SK-N-SH treated with all-trans-retinoic acid at 6 μM for 48 hours (cell line): Measurements from ENCODE around the gene SLC39A3.
A peak's percentile ranks its signal among the peaks of the same experiment; 100 is the strongest.

ENCODE experiments used
- ATAC-seq: fragments of 200-7000 bp; cut with Tn5 transposase; 3 replicates; pipeline ENCODE4 v1.9.1; 2020; ENCODE audit warnings: mild to moderate bottlenecking, moderate library complexity
- BACH2 ChIP-seq: fragments of 250-450 bp; sonication (Bioruptor Pico); IDR thresholded peaks from 2 replicates; pipeline ENCODE4 v1.9.0; 2021; ENCODE audit warnings: mild to moderate bottlenecking, borderline replicate concordance
- CREB5 ChIP-seq: fragments of 250-450 bp; sonication (Bioruptor Pico); IDR thresholded peaks from 2 replicates; pipeline ENCODE4 v1.5.1; 2020; ENCODE audit warnings: low read depth, mild to moderate bottlenecking, moderate library complexity
- CSDC2 ChIP-seq: fragments of 250-450 bp; sonication (Bioruptor Pico); IDR thresholded peaks from 2 replicates; pipeline ENCODE4 v1.5.0; 2020; ENCODE audit warnings: mild to moderate bottlenecking, moderate library complexity
- CSRNP3 ChIP-seq: fragments of 250-450 bp; sonication (Bioruptor Pico); IDR thresholded peaks from 2 replicates; pipeline ENCODE4 v1.5.1; 2021; ENCODE audit warnings: mild to moderate bottlenecking, moderate library complexity
- ISL1 ChIP-seq: fragments of 250-450 bp; sonication (Bioruptor Pico); IDR thresholded peaks from 2 replicates; pipeline ENCODE4 v2.1.2; 2022; ENCODE audit warnings: mild to moderate bottlenecking, moderate library complexity
- OSR1 ChIP-seq: fragments of 250-450 bp; sonication (Bioruptor Pico); IDR thresholded peaks from 2 replicates; pipeline ENCODE4 v1.8.0; 2022; ENCODE audit warnings: moderate library complexity, mild to moderate bottlenecking, inconsistent platforms
- PPARA ChIP-seq: fragments of 250-450 bp; sonication (Bioruptor Pico); IDR thresholded peaks from 2 replicates; pipeline ENCODE4 v1.5.0; 2020; ENCODE audit warnings: mild to moderate bottlenecking, borderline replicate concordance
- RARB ChIP-seq: fragments of 250-450 bp; sonication (Bioruptor Pico); IDR thresholded peaks from 2 replicates; pipeline ENCODE4 v1.8.0; 2021; ENCODE audit warnings: mild to moderate bottlenecking, moderate library complexity
- SNAI2 ChIP-seq: fragments of 250-450 bp; sonication (Bioruptor Pico); IDR thresholded peaks from 2 replicates; pipeline ENCODE4 v1.5.0; 2020; ENCODE audit warnings: mild to moderate bottlenecking, moderate library complexity
- TCF4 ChIP-seq: fragments of 250-450 bp; sonication (Bioruptor Pico); IDR thresholded peaks from 2 replicates; pipeline ENCODE4 v1.8.0; 2021; ENCODE audit warnings: mild to moderate bottlenecking, moderate library complexity, borderline replicate concordance
- TOX ChIP-seq: fragments of 250-450 bp; sonication (Bioruptor Pico); IDR thresholded peaks from 2 replicates; pipeline ENCODE4 v1.8.0; 2021; ENCODE audit warnings: mild to moderate bottlenecking, moderate library complexity, borderline replicate concordance
- TSHZ2 ChIP-seq: fragments of 250-450 bp; sonication (Bioruptor Pico); IDR thresholded peaks from 2 replicates; pipeline ENCODE4 v1.5.0; 2020; ENCODE audit warnings: mild to moderate bottlenecking, moderate library complexity
- ZC3H10 ChIP-seq: fragments of 250-450 bp; sonication (Bioruptor Pico); IDR thresholded peaks from 2 replicates; pipeline ENCODE4 v1.5.1; 2021; ENCODE audit warnings: mild to moderate bottlenecking, moderate library complexity
- ZFP3 ChIP-seq: fragments of 250-450 bp; sonication (Bioruptor Pico); IDR thresholded peaks from 2 replicates; pipeline ENCODE4 v1.5.0; 2020; ENCODE audit warnings: mild to moderate bottlenecking, moderate library complexity
- ZFP30 ChIP-seq: fragments of 450-650 bp; formaldehyde crosslinking; IDR thresholded peaks from 2 replicates; pipeline ENCODE4 v1.5.0; 2022; ENCODE audit warnings: mild to moderate bottlenecking, moderate library complexity
- ZNF565 ChIP-seq: fragments of 450-650 bp; formaldehyde crosslinking; conservative IDR thresholded peaks from 2 replicates; pipeline ENCODE4 v1.5.0; 2020; ENCODE audit warnings: low read depth, mild to moderate bottlenecking, moderate library complexity
- ZNF70 ChIP-seq: fragments of 450-650 bp; formaldehyde crosslinking; IDR thresholded peaks from 2 replicates; pipeline ENCODE4 v1.5.0; 2020; ENCODE audit warnings: mild to moderate bottlenecking, moderate library complexity
- ZNF8 ChIP-seq: fragments of 450-650 bp; formaldehyde crosslinking; IDR thresholded peaks from 2 replicates; pipeline ENCODE4 v1.5.0; 2020; ENCODE audit warnings: mild to moderate bottlenecking, moderate library complexity
- TF ChIP-seq, protein P1 (sequence below): fragments of 250-450 bp; sonication (Bioruptor Pico); IDR thresholded peaks from 2 replicates; pipeline ENCODE4 v1.8.0; 2020; ENCODE audit warnings: mild to moderate bottlenecking, moderate library complexity, borderline replicate concordance
- TF ChIP-seq, protein P2 (sequence below): fragments of 250-450 bp; sonication (Bioruptor Pico); IDR thresholded peaks from 2 replicates; pipeline ENCODE4 v1.8.0; 2021; ENCODE audit warnings: low read depth, mild to moderate bottlenecking, moderate library complexity, borderline replicate concordance

SLC39A3 gene

GRCh38 chr19:2723345-2723715 lies 16.5 kb downstream of the SLC39A3 start:
- TF ChIP-seq PPARA (CRISPR knock-in tag) (no peak), CREB5 (CRISPR knock-in tag) (no peak)
- TF ChIP-seq, protein P1, sequence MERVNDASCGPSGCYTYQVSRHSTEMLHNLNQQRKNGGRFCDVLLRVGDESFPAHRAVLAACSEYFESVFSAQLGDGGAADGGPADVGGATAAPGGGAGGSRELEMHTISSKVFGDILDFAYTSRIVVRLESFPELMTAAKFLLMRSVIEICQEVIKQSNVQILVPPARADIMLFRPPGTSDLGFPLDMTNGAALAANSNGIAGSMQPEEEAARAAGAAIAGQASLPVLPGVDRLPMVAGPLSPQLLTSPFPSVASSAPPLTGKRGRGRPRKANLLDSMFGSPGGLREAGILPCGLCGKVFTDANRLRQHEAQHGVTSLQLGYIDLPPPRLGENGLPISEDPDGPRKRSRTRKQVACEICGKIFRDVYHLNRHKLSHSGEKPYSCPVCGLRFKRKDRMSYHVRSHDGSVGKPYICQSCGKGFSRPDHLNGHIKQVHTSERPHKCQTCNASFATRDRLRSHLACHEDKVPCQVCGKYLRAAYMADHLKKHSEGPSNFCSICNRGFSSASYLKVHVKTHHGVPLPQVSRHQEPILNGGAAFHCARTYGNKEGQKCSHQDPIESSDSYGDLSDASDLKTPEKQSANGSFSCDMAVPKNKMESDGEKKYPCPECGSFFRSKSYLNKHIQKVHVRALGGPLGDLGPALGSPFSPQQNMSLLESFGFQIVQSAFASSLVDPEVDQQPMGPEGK, result no peak
- ATAC-seq, result no peak; the same call in 2 of the 3 replicates

DNA sequence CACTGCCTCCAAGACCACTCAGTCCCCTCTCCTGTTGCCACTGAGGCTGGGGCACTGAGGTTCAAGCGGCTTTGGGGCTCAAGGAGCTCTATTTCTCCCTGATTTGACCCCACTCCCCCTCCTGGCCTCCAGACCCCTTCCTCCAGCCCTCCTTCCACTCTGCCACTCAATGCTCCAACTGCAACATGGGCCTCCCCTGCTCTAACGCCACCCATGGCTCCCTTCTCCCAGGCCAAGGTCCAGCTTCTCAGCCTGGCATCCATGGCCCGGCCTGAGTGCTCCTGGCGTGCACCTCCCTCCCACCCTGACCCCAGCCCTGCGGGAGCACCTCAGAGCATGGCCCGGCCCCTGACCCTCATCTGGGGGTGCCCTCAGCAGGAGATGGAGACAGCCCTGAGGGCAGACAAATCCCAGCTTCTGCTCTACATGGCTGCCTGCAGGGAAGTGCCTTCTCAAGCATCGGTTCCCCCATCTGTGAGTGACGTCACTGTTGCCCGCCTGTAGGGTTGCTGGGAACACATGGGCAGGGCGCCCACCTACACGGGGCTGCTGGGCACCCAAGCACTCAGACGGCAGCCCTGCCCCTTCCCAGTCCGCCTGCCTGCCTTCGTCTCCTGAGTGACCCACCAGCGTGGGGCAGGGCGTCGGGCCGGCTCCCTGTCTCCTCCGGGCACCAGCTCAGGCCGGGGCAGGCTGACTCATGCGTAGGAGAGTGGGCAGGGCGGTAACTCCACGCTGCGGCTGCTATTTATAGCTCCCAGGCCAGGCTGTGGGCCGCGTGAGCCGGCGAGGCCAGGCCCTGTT lies 17.1 kb downstream of the SLC39A3 start:
- peak; percentile 91 for ATAC-seq
- TF ChIP-seq BACH2 (CRISPR knock-in tag), result no peak
- TF ChIP-seq, protein P2, sequence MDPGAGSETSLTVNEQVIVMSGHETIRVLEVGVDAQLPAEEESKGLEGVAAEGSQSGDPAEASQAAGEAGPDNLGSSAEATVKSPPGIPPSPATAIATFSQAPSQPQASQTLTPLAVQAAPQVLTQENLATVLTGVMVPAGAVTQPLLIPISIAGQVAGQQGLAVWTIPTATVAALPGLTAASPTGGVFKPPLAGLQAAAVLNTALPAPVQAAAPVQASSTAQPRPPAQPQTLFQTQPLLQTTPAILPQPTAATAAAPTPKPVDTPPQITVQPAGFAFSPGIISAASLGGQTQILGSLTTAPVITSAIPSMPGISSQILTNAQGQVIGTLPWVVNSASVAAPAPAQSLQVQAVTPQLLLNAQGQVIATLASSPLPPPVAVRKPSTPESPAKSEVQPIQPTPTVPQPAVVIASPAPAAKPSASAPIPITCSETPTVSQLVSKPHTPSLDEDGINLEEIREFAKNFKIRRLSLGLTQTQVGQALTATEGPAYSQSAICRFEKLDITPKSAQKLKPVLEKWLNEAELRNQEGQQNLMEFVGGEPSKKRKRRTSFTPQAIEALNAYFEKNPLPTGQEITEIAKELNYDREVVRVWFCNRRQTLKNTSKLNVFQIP (CRISPR knock-in tag), result no peak
- no peak for TF ChIP-seq ZNF565 (CRISPR knock-in tag)
- TF ChIP-seq TOX, result no peak
- TF ChIP-seq CSDC2 (CRISPR knock-in tag), result no peak
- no peak; the same call in 1 of the 2 replicates for TF ChIP-seq ZFP3
- TF ChIP-seq ZFP30, result no peak
- TF ChIP-seq ZNF70, result no peak
- no peak for TF ChIP-seq TSHZ2
- TF ChIP-seq ZNF8 (CRISPR knock-in tag), result no peak
- TF ChIP-seq CREB5 (CRISPR knock-in tag), result no peak
- no peak for TF ChIP-seq ZC3H10 (CRISPR knock-in tag)
- no peak for TF ChIP-seq PPARA (CRISPR knock-in tag)
- TF ChIP-seq, protein P1, result no peak
- TF ChIP-seq SNAI2 (CRISPR knock-in tag), result no peak
- TF ChIP-seq ISL1 (CRISPR knock-in tag), result no peak

GRCh38 chr19:2721570-2722540 lies 18.0 kb downstream of the SLC39A3 start:
- ATAC-seq, result no peak
- TF ChIP-seq RARB (CRISPR knock-in tag), result no peak
- TF ChIP-seq, protein P1, result no peak
- TF ChIP-seq OSR1 (CRISPR knock-in tag), result no peak
- no peak for TF ChIP-seq TCF4 (CRISPR knock-in tag)
- TF ChIP-seq CSRNP3 (CRISPR knock-in tag), result no peak
- TF ChIP-seq CREB5 (CRISPR knock-in tag), result no peak
